HepG2 (cell line): ENCODE measurements around the gene MYO7A. TPM values are rescaled to one million over a fixed set of nuclear protein-coding genes. Genes with fewer than 3 reads are reported as not detected.

Source experiments
- ATAC-seq: fragments of 200-7000 bp; cut with Tn5 transposase; 3 replicates; pipeline ENCODE4 v1.9.1; 2020; ENCODE audit warnings: mild to moderate bottlenecking, moderate library complexity
- BruUV-seq: library from RNA; stranded (reverse); fragments of 400-500 nt; replicated peaks from 2 replicates; lab custom pipeline; 2021; lab: Mats Ljungman, UMichigan
- CTCF ChIA-PET: fragments of 300-600 bp; formaldehyde crosslinking; extraction: SDS; loops from one replicate; lab custom pipeline; 2021; ENCODE audit warnings: low total read pairs, inconsistent platforms, low intra/inter-chr PET ratio; lab: Yijun Ruan, JAX
- POLR2A ChIA-PET: fragments of 350-600 bp; sonication (Branson Sonifier 250); formaldehyde crosslinking; loops from one replicate; lab custom pipeline; 2020; ENCODE audit warnings: antibody characterized with exemption, inconsistent platforms; lab: Yijun Ruan, JAX
- DNase-seq: peaks from one replicate; pipeline ENCODE4 v3.0.0-alpha.2; 2015; ENCODE audit warnings: low spot score
- FAIRE-seq: peaks from 3 replicates; lab custom pipeline; 2011; peaks lifted over from hg19 to GRCh38; lab: Jason Lieb, UNC
- H2AFZ ChIP-seq: one replicate; pipeline ENCODE4 v1.6.1; 2011; ENCODE audit warnings: low read length, inconsistent platforms
- H3K27ac ChIP-seq: fragments of 300-600 bp; 3 replicates; pipeline ENCODE4 v1.8.0; 2011; ENCODE audit warnings: mixed run types, mild to moderate bottlenecking, mixed read lengths, low read length, inconsistent platforms; ENCODE audit not compliant: insufficient read depth; ENCODE audit errors: extremely low read length
- H3K27me3 ChIP-seq, 2 experiments: fragments of 200-600 bp in 1 of 2; 2 replicates in 1 of 2; 3 replicates in 1 of 2; pipeline versions ENCODE4 v1.6.0 to v1.8.0; 2011; ENCODE audit warnings: low read length in 2 of 2, mild to moderate bottlenecking in 2 of 2, moderate library complexity in 2 of 2, inconsistent platforms in 1 of 2; ENCODE audit not compliant: insufficient read depth in 2 of 2, control insufficient read depth in 1 of 2
- H3K36me3 ChIP-seq, 2 experiments: fragments of 200-600 bp in 1 of 2; replicated peaks in 1 of 2; 2 replicates in 1 of 2; 3 replicates in 1 of 2; pipeline versions ENCODE4 v1.5.1 to v1.8.0; 2011; ENCODE audit warnings: low read length in 2 of 2, inconsistent platforms in 1 of 2; ENCODE audit not compliant: insufficient read depth in 2 of 2, control insufficient read depth in 1 of 2
- H3K4me1 ChIP-seq: 2 replicates; pipeline ENCODE4 v1.5.1; 2012; ENCODE audit warnings: low read length, inconsistent platforms; ENCODE audit not compliant: insufficient read depth
- H3K4me2 ChIP-seq: 2 replicates; pipeline ENCODE4 v1.6.0; 2011; ENCODE audit warnings: low read depth, low read length, inconsistent platforms
- H3K4me3 ChIP-seq, 3 experiments: fragments of 200-600 bp in 1 of 3; sonication (generic), shearing (Covaris generic) in 1 of 3; replicated peaks in 1 of 3; 2 replicates each; pipeline ENCODE4 v1.5.1; 2011 to 2016; ENCODE audit warnings: low read length in 3 of 3, inconsistent platforms in 2 of 3, low read depth in 2 of 3, mild to moderate bottlenecking in 2 of 3, control low read depth in 1 of 3, mixed read lengths in 1 of 3; ENCODE audit not compliant: insufficient read depth in 1 of 3
- H3K79me2 ChIP-seq: one replicate; pipeline ENCODE4 v1.6.1; 2011; ENCODE audit warnings: low read length, inconsistent platforms; ENCODE audit not compliant: insufficient read depth
- H3K9ac ChIP-seq: 2 replicates; pipeline ENCODE4 v1.6.0; 2011; ENCODE audit warnings: mild to moderate bottlenecking, low read depth, low read length, inconsistent platforms; ENCODE audit not compliant: insufficient read depth
- H3K9me3 ChIP-seq: 2 replicates; pipeline ENCODE4 v1.5.1; 2012; ENCODE audit warnings: mild to moderate bottlenecking, low read length
- H4K20me1 ChIP-seq: 2 replicates; pipeline ENCODE4 v1.6.0; 2011; ENCODE audit warnings: inconsistent platforms, mild to moderate bottlenecking, low read length, moderate library complexity; ENCODE audit not compliant: insufficient read depth
- CHCHD3 ChIP-seq: sonication (generic); formaldehyde crosslinking; IDR thresholded peaks from 2 replicates; pipeline ENCODE4 v1.8.0; 2022; ENCODE audit warnings: mild to moderate bottlenecking, missing genetic modification reagents, moderate library complexity
- FUBP1 ChIP-seq: sonication (generic); formaldehyde crosslinking; IDR thresholded peaks from 2 replicates; pipeline ENCODE4 v1.5.1; 2020; ENCODE audit warnings: missing genetic modification reagents, mild to moderate bottlenecking, borderline replicate concordance
- GATAD1 ChIP-seq: IDR thresholded peaks from 2 replicates; pipeline ENCODE4 v1.6.1; 2016; ENCODE audit warnings: missing genetic modification reagents, missing compliant biosample characterization
- IRX3 ChIP-seq: sonication (generic); formaldehyde crosslinking; IDR thresholded peaks from 2 replicates; pipeline ENCODE4 v1.8.1; 2023; ENCODE audit warnings: mild to moderate bottlenecking, low read depth, missing genetic modification reagents, borderline replicate concordance
- MAF1 ChIP-seq: sonication (generic); formaldehyde crosslinking; IDR thresholded peaks from 2 replicates; pipeline ENCODE4 v1.5.0; 2020; ENCODE audit warnings: missing genetic modification reagents, borderline replicate concordance
- NCOA1 ChIP-seq: sonication (generic); formaldehyde crosslinking; IDR thresholded peaks from 2 replicates; pipeline ENCODE4 v1.9.0; 2021; ENCODE audit warnings: missing genetic modification reagents
- NFE2L1 ChIP-seq: sonication (generic); formaldehyde crosslinking; IDR thresholded peaks from 2 replicates; pipeline ENCODE4 v1.4.0; 2020; ENCODE audit warnings: missing genetic modification reagents, mild to moderate bottlenecking, borderline replicate concordance
- NFIB ChIP-seq: sonication (generic); formaldehyde crosslinking; IDR thresholded peaks from 2 replicates; pipeline ENCODE4 v1.9.0; 2021; ENCODE audit warnings: missing genetic modification reagents, mild to moderate bottlenecking, borderline replicate concordance
- SIX1 ChIP-seq: sonication (generic); formaldehyde crosslinking; IDR thresholded peaks from 2 replicates; pipeline ENCODE4 v1.4.0; 2020; ENCODE audit warnings: missing genetic modification reagents, borderline replicate concordance
- SP4 ChIP-seq: sonication (generic); formaldehyde crosslinking; IDR thresholded peaks from 2 replicates; pipeline ENCODE4 v1.8.1; 2023; ENCODE audit warnings: mild to moderate bottlenecking, missing genetic modification reagents
- ZHX2 ChIP-seq, 2 experiments: sonication (generic) in 1 of 2; formaldehyde crosslinking in 1 of 2; IDR thresholded peaks; 2 replicates each; pipeline versions ENCODE4 v1.6.1 to v1.9.0; 2014 to 2022; ENCODE audit warnings: antibody characterized with exemption in 1 of 2, borderline replicate concordance in 1 of 2, inconsistent platforms in 1 of 2, low read depth in 1 of 2, missing genetic modification reagents in 1 of 2
- ZMAT3 ChIP-seq: sonication (generic); formaldehyde crosslinking; conservative IDR thresholded peaks from 2 replicates; pipeline ENCODE4 v1.7.0; 2021; ENCODE audit warnings: missing genetic modification reagents
- ZNF136 ChIP-seq: sonication (generic); formaldehyde crosslinking; IDR thresholded peaks from 2 replicates; pipeline ENCODE4 v1.8.1; 2022; ENCODE audit warnings: low read depth, mild to moderate bottlenecking, moderate library complexity, missing genetic modification reagents
- ZNF3 ChIP-seq: IDR thresholded peaks from 2 replicates; pipeline ENCODE4 v1.7.0; 2017; ENCODE audit warnings: inconsistent platforms
- ZNF343 ChIP-seq: sonication (generic); formaldehyde crosslinking; IDR thresholded peaks from 2 replicates; pipeline ENCODE4 v1.4.0; 2020; ENCODE audit warnings: mild to moderate bottlenecking, missing genetic modification reagents
- ZNF569 ChIP-seq: sonication (generic); formaldehyde crosslinking; IDR thresholded peaks from 2 replicates; pipeline ENCODE4 v1.5.0; 2020; ENCODE audit warnings: mild to moderate bottlenecking, missing genetic modification reagents, moderate library complexity, borderline replicate concordance
- ZNF670 ChIP-seq: sonication (generic); formaldehyde crosslinking; IDR thresholded peaks from 2 replicates; pipeline ENCODE4 v1.8.0; 2022; ENCODE audit warnings: mild to moderate bottlenecking, missing genetic modification reagents, borderline replicate concordance
- ZSCAN9 ChIP-seq: IDR thresholded peaks from 2 replicates; pipeline ENCODE4 v1.6.1; 2016; ENCODE audit warnings: borderline replicate concordance
- WGBS: methylation state at CpG from one replicate; pipeline ENCODE4 v1.1.6; 2017; ENCODE audit warnings: low lambda C conversion rate; 5-methylcytosine and 5-hydroxymethylcytosine counted together
- in situ Hi-C: cut with HindIII; loops from 2 replicates; pipeline ENCODE4 v1.10.0; 2017; ENCODE audit warnings: low pct_unique_long_range_greater_than_20kb; ENCODE audit not compliant: extremely low pct_ligation_motif_present
- intact Hi-C: fragments of 100-400 bp; cut with micrococcal nuclease; formaldehyde crosslinking; loops from one replicate; pipeline ENCODE4 v1.10.0; 2022; ENCODE audit not compliant: unreplicated experiment
- polyA plus RNA-seq, 8 experiments: library from polyadenylated mRNA; depleted of rRNA in 3 of 8; stranded (reverse) in 7 of 8; unstranded in 1 of 8; fragments of >200 nt; fragmentation: Illumina TruSeq in 4 of 8; extraction: Trizol in 4 of 8; gene quantifications; 2 replicates each; pipeline versions ENCODE4 v1.2.1 to v1.2.3, GENCODE V29; 2011 to 2016; ENCODE audit warnings: low read depth in 4 of 8, missing spikeins in 1 of 8, mixed read lengths in 1 of 8; ENCODE audit not compliant: insufficient read depth in 1 of 8
- total RNA-seq, 5 experiments: library from RNA; depleted of rRNA; stranded (reverse); fragments of >200 nt; fragmentation: Illumina TruSeq; extraction: Trizol; gene quantifications; 2 replicates each; pipeline ENCODE4 v1.2.3, GENCODE V29; 2016; ENCODE audit warnings: low read depth in 1 of 5

The MYO7A gene
- total and polyA plus RNA-seq, 2 of the 13 experiments (the other 11 are each of a cell fraction or from before 2014, with no cell fraction given), result 7.5 to 10.0 TPM

GRCh38 chr11:77165066-77165465, 37.0 kb downstream of the MYO7A start:
- Histone ChIP-seq H3K79me2 (no peaks in the 10 kb centered on the region), H3K9ac (no peak overlapping the region), H3K4me3 (no peak overlapping the region), H3K27ac (no peak overlapping the region), H3K4me1 (no peaks in the 10 kb centered on the region), H3K27me3 (no peaks in the 10 kb centered on the region), H3K36me3 (0 out of 5 replicates have a peak, but pooled peaks cover 2% of the 10 kb centered on the region in 2 experiments), H3K4me2 (no peak overlapping the region), H2AFZ (no peak overlapping the region), H4K20me1 (no peaks in the 10 kb centered on the region), H3K9me3 (no peaks in the 10 kb centered on the region)
- TF ChIP-seq ZSCAN9 (no peak), ZNF343 (no peak), SIX1 (CRISPR knock-in tag) (no peak), ZNF136 (CRISPR knock-in tag) (no peak), MAF1 (CRISPR knock-in tag) (no peak), ZHX2 (IDR thresholded peaks at IDR 0.05; ENCODE audit: low read depth) (no peak), ZHX2 (CRISPR knock-in tag; IDR thresholded peaks at IDR 0.05; ENCODE audit: borderline replicate concordance) (no peak), IRX3 (CRISPR knock-in tag) (no peak), NFIB (CRISPR knock-in tag) (no peak), NCOA1 (CRISPR knock-in tag) (no peak), SP4 (CRISPR knock-in tag) (no peak), ZNF670 (CRISPR knock-in tag) (no peak), ZNF569 (CRISPR knock-in tag) (no peak), FUBP1 (CRISPR knock-in tag) (no peak), GATAD1 (no peak), ZNF3 (CRISPR knock-in tag) (no peak), ZMAT3 (CRISPR knock-in tag) (no peak), NFE2L1 (no peak), CHCHD3 (CRISPR knock-in tag) (no peak)
- in situ Hi-C loops, result no loop called here
- WGBS, result 90% methylated on average over 5 of the region's 5 CpGs
- CTCF ChIA-PET, result no interaction called here
- FAIRE-seq (no peak), ATAC-seq (no peak), DNase-seq (no peak)
- POLR2A ChIA-PET, result no interaction called here
- intact Hi-C loops, result no loop called here
- BruUV-seq, result no TSS peak
